H1 (cell line): ENCODE results near the gene HBD. TPM values are rescaled to one million over a fixed set of nuclear protein-coding genes. Genes with fewer than 3 reads are reported as not detected.

Experiments
- CTCF ChIA-PET: fragments of 300-600 bp; sonication (Branson Sonifier 250); formaldehyde crosslinking; loops from one replicate; lab custom pipeline; 2021; ENCODE audit not compliant: partially characterized antibody; lab: Charles Lee
- POLR2A ChIA-PET: fragments of 300-600 bp; sonication (Branson Sonifier 250); formaldehyde crosslinking; loops from one replicate; lab custom pipeline; 2021; ENCODE audit warnings: inconsistent platforms; ENCODE audit not compliant: partially characterized antibody; lab: Charles Lee
- DNase-seq, 2 experiments: peaks; one replicate each; pipeline versions ENCODE4 v3.0.0 to v3.0.0-alpha.2; 2010 to 2022; ENCODE audit warnings: low spot score in 2 of 2, low read depth in 1 of 2, mixed read lengths in 1 of 2
- FAIRE-seq: peaks from 2 replicates; lab custom pipeline; 2011; peaks lifted over from hg19 to GRCh38; lab: Jason Lieb, UNC
- H2AFZ ChIP-seq: 2 replicates; pipeline ENCODE4 v1.8.1; 2012; ENCODE audit warnings: low read length, inconsistent platforms
- H2AK5ac ChIP-seq: 2 replicates; pipeline ENCODE4 v1.6.1; 2013; ENCODE audit warnings: low read depth, low read length
- H2BK120ac ChIP-seq: replicated peaks from 2 replicates; pipeline ENCODE3; 2013; ENCODE audit warnings: low read depth, low read length, inconsistent platforms
- H2BK12ac ChIP-seq: 2 replicates; pipeline ENCODE4 v1.6.1; 2013; ENCODE audit warnings: low read depth, low read length
- H2BK15ac ChIP-seq: 2 replicates; pipeline ENCODE4 v1.6.1; 2013; ENCODE audit warnings: low read length
- H2BK20ac ChIP-seq: 2 replicates; pipeline ENCODE4 v1.6.1; 2013; ENCODE audit warnings: low read length
- H2BK5ac ChIP-seq: 2 replicates; pipeline ENCODE4 v1.6.1; 2013; ENCODE audit warnings: low read depth, low read length
- H3K14ac ChIP-seq: 2 replicates; pipeline ENCODE4 v1.6.1; 2013; ENCODE audit warnings: inconsistent platforms; ENCODE audit not compliant: insufficient read length
- H3K18ac ChIP-seq: 2 replicates; pipeline ENCODE4 v1.6.1; 2013; ENCODE audit warnings: low read length; ENCODE audit errors: extremely low read depth
- H3K23ac ChIP-seq: 2 replicates; pipeline ENCODE4 v1.6.1; 2013; ENCODE audit warnings: inconsistent platforms; ENCODE audit not compliant: insufficient read length
- H3K23me2 ChIP-seq: 2 replicates; pipeline ENCODE4 v1.6.1; 2013; ENCODE audit warnings: low read depth, low read length
- H3K27ac ChIP-seq: 2 replicates; pipeline ENCODE4 v1.6.1; 2011; ENCODE audit warnings: low read depth, low read length, inconsistent platforms
- H3K27me3 ChIP-seq, 4 experiments: replicated peaks in 1 of 4; 1 replicate in 1 of 4; 2 replicates in 3 of 4; pipeline versions ENCODE4 v1.6.1 to v1.8.1; 2011 to 2013; ENCODE audit warnings: low read length in 3 of 4, mild to moderate bottlenecking in 3 of 4, inconsistent platforms in 2 of 4, mixed read lengths in 2 of 4, moderate library complexity in 1 of 4; ENCODE audit not compliant: control insufficient read depth in 3 of 4, insufficient read depth in 3 of 4; ENCODE audit errors: extremely low read depth in 1 of 4
- H3K36me3 ChIP-seq, 4 experiments: 2 replicates each; pipeline versions ENCODE4 v1.6.1 to v1.8.1; 2011 to 2013; ENCODE audit warnings: mild to moderate bottlenecking in 4 of 4, low read length in 3 of 4, moderate library complexity in 2 of 4, control low read depth in 1 of 4, inconsistent platforms in 1 of 4; ENCODE audit not compliant: insufficient read depth in 4 of 4, control insufficient read depth in 2 of 4
- H3K4ac ChIP-seq: replicated peaks from 2 replicates; pipeline ENCODE3; 2013; ENCODE audit warnings: low read length, low read depth, mixed read lengths, inconsistent platforms; ENCODE audit not compliant: insufficient read length
- H3K4me1 ChIP-seq, 4 experiments: replicated peaks in 1 of 4; 1 replicate in 1 of 4; 2 replicates in 3 of 4; pipeline versions ENCODE4 v1.6.1 to v1.8.1; 2011 to 2013; ENCODE audit warnings: low read length in 3 of 4, inconsistent platforms in 2 of 4, mixed read lengths in 1 of 4; ENCODE audit not compliant: insufficient read depth in 4 of 4, control insufficient read depth in 3 of 4
- H3K4me2 ChIP-seq, 2 experiments: 2 replicates each; pipeline versions ENCODE4 v1.6.1 to v1.8.1; 2011 to 2013; ENCODE audit warnings: low read depth in 2 of 2, low read length in 2 of 2, control low read depth in 1 of 2, inconsistent platforms in 1 of 2, mild to moderate bottlenecking in 1 of 2; ENCODE audit not compliant: insufficient read depth in 1 of 2
- H3K4me3 ChIP-seq, 4 experiments: fragments of 200-600, 300-600 bp in 1 of 4; sonication (generic), shearing (Covaris generic), sonication (Bioruptor Twin) in 1 of 4; 2 replicates each; pipeline versions ENCODE4 v1.5.1 to v1.8.1; 2011 to 2016; ENCODE audit warnings: low read length in 4 of 4, low read depth in 3 of 4, control low read depth in 2 of 4, inconsistent platforms in 2 of 4, mild to moderate bottlenecking in 2 of 4, mixed read lengths in 1 of 4, moderate library complexity in 1 of 4; ENCODE audit not compliant: insufficient read depth in 2 of 4; ENCODE audit errors: extremely low read depth in 1 of 4
- H3K56ac ChIP-seq: replicated peaks from 2 replicates; pipeline ENCODE3; 2013; ENCODE audit warnings: low read depth, mild to moderate bottlenecking, mixed read lengths, low read length, inconsistent platforms; ENCODE audit not compliant: insufficient read length
- H3K79me1 ChIP-seq: 2 replicates; pipeline ENCODE4 v1.6.1; 2013; ENCODE audit warnings: low read depth, low read length, control low read depth
- H3K79me2 ChIP-seq, 2 experiments: 2 replicates each; pipeline versions ENCODE4 v1.6.1 to v1.8.1; 2012 to 2013; ENCODE audit warnings: low read length in 2 of 2, mild to moderate bottlenecking in 2 of 2, inconsistent platforms in 1 of 2; ENCODE audit not compliant: insufficient read depth in 2 of 2, control insufficient read depth in 1 of 2
- H3K9ac ChIP-seq, 4 experiments: replicated peaks in 1 of 4; 1 replicate in 1 of 4; 2 replicates in 3 of 4; pipeline versions ENCODE4 v1.6.1 to v1.8.1; 2011 to 2013; ENCODE audit warnings: low read depth in 3 of 4, low read length in 3 of 4, control low read depth in 2 of 4, mild to moderate bottlenecking in 2 of 4, moderate library complexity in 2 of 4, inconsistent platforms in 1 of 4; ENCODE audit errors: extremely low read depth in 1 of 4
- H3K9me3 ChIP-seq, 2 experiments: 2 replicates each; pipeline versions ENCODE4 v1.6.1 to v1.8.1; 2012 to 2013; ENCODE audit warnings: mild to moderate bottlenecking in 2 of 2, moderate library complexity in 2 of 2, control low read depth in 1 of 2, inconsistent platforms in 1 of 2, low read depth in 1 of 2, low read length in 1 of 2, mixed read lengths in 1 of 2; ENCODE audit not compliant: insufficient read depth in 2 of 2
- H4K20me1 ChIP-seq, 2 experiments: replicated peaks in 1 of 2; 2 replicates each; pipeline versions ENCODE3 to v1.8.1; 2011 to 2013; ENCODE audit warnings: inconsistent platforms in 2 of 2, low read length in 2 of 2, mild to moderate bottlenecking in 1 of 2; ENCODE audit not compliant: insufficient read depth in 2 of 2, control insufficient read depth in 1 of 2
- H4K5ac ChIP-seq: 2 replicates; pipeline ENCODE4 v1.6.1; 2013; ENCODE audit warnings: low read length, low read depth, mixed read lengths, inconsistent platforms; ENCODE audit not compliant: insufficient read length
- H4K8ac ChIP-seq: 2 replicates; pipeline ENCODE4 v1.8.0; 2013; ENCODE audit warnings: mild to moderate bottlenecking, moderate library complexity, low read length, inconsistent platforms; ENCODE audit not compliant: insufficient read depth; ENCODE audit errors: extremely low read depth
- H4K91ac ChIP-seq: replicated peaks from 2 replicates; pipeline ENCODE3; 2013; ENCODE audit warnings: low read length, mixed read lengths, inconsistent platforms; ENCODE audit not compliant: insufficient read length
- BRCA1 ChIP-seq: IDR thresholded peaks from 2 replicates; pipeline ENCODE4 v1.6.1; 2012; ENCODE audit warnings: low read depth, low read length, improper control_type of control experiment
- WGBS, 2 experiments: shearing (Covaris generic) in 1 of 2; methylation state at CpG; one replicate each; pipeline versions ENCODE4 v1.1.6 to v1.1.7; 2013 to 2015; ENCODE audit warnings: low lambda C conversion rate in 2 of 2, mixed read lengths in 2 of 2, inconsistent platforms in 1 of 2, low coverage in 1 of 2, missing lambda C conversion rate in 1 of 2; ENCODE audit not compliant: insufficient replicate concordance in 2 of 2, insufficient coverage in 1 of 2, insufficient read length in 1 of 2; ENCODE audit errors: extremely low coverage in 1 of 2, missing lambda C conversion rate in 1 of 2; 5-methylcytosine and 5-hydroxymethylcytosine counted together
- polyA plus RNA-seq, 7 experiments: library from polyadenylated mRNA; depleted of rRNA in 3 of 7; stranded (reverse) in 5 of 7; unstranded in 2 of 7; fragments of >200 nt in 5 of 7; fragments of 200-250 nt in 2 of 7; gene quantifications; 1 replicate in 5 of 7; 2 replicates in 1 of 7; 4 replicates in 1 of 7; pipeline versions ENCODE4 v1.2.1 to v1.2.3, GENCODE V29; 2011 to 2013; ENCODE audit warnings: missing spikeins in 2 of 7, mixed read lengths in 2 of 7
- total RNA-seq: library from RNA; stranded (reverse); fragmentation: NEBNext Ultra II Directional; extraction: Animal tissue kit (Norgen Biotek cat#: 25700); gene quantifications from 2 replicates; pipeline ENCODE4 v1.2.1, GENCODE V29; 2021

The HBD gene
- total and polyA plus RNA-seq, 2 of the 8 experiments (the other 6 are each of a cell fraction or from before 2014, with no cell fraction given) = not detected

- Histone ChIP-seq H3K4ac (peak overlapping the region; percentile 44), H3K9me3 (no peaks in the 10 kb centered on the region), H4K5ac (no peak overlapping the region), H3K18ac (no peak overlapping the region), H3K56ac (no peak overlapping the region), H4K8ac (no peak overlapping the region), H3K27me3 (no peaks in the 10 kb centered on the region), H2AFZ (0 out of 2 replicates have a peak overlapping the region, but pooled peaks have one; percentile 63), H3K79me1 (no peaks in the 10 kb centered on the region), H2BK20ac (no peak overlapping the region), H3K9ac (no peak overlapping the region), H3K4me1 (no peaks in the 10 kb centered on the region; a peak in 2 of 7 replicates), H3K23me2 (no peaks in the 10 kb centered on the region; the same call in 1 of the 2 replicates), H3K27ac (no peak overlapping the region), H3K4me2 (no peak overlapping the region), H2BK120ac (no peak overlapping the region), H2BK15ac (no peak overlapping the region), H2BK12ac (peak overlapping the region; percentile 82; the same call in 1 of the 2 replicates), H3K36me3 (no peaks in the 10 kb centered on the region), H3K23ac (no peak overlapping the region)
- POLR2A ChIA-PET = no interaction called here
- DNase-seq (no peak), FAIRE-seq (no peak)
- TF ChIP-seq BRCA1 = no peak
- TF ChIP-seq, all 59 proteins: peak for 0
- no peak overlapping the region for H4K91ac ChIP-seq
- H2BK5ac ChIP-seq = no peak overlapping the region
- no peak overlapping the region for H3K14ac ChIP-seq
- H3K4me3 ChIP-seq = no peak overlapping the region
- H3K79me2 ChIP-seq = no peaks in the 10 kb centered on the region
- H4K20me1 ChIP-seq = no peaks in the 10 kb centered on the region
- CTCF ChIA-PET = interaction anchor here (8.6 kb wide), 1 partner anchor 16 kb away, joined by 48 read pairs; no protein-coding TSS in a partner anchor
- H2AK5ac ChIP-seq = no peak overlapping the region
- 85% methylated on average over 5 of the region's 5 CpGs; no CpG with 5 or more reads in 1 of the 2 experiments for WGBS, 2 experiments
Measured at GRCh38 chr11:5274395-5274794, 40.1 kb upstream of the HBD start.
